HEK293 (cell line): ENCODE results near the gene VPS26B.

Source experiments
- ELK4 ChIP-seq: IDR thresholded peaks from 2 replicates; pipeline ENCODE4 v1.6.1; 2011; ENCODE audit warnings: mild to moderate bottlenecking, low read depth, low read length, borderline replicate concordance
- TSHZ1 ChIP-seq: fragments of 450-650 bp; formaldehyde crosslinking; IDR thresholded peaks from 2 replicates; pipeline ENCODE4 v1.5.1; 2016; ENCODE audit warnings: missing biosample characterization, missing genetic modification characterization, borderline replicate concordance
- YY1 ChIP-seq: fragments of 450-650 bp; formaldehyde crosslinking; IDR thresholded peaks from 2 replicates; pipeline ENCODE4 v1.5.1; 2018; ENCODE audit warnings: missing biosample characterization, missing genetic modification characterization
- ZBTB26 ChIP-seq: fragments of 450-650 bp; formaldehyde crosslinking; optimal IDR thresholded peaks from 2 replicates; pipeline ENCODE3; 2016; ENCODE audit warnings: missing biosample characterization, mild to moderate bottlenecking, missing genetic modification characterization
- ZIC2 ChIP-seq: fragments of 450-650 bp; formaldehyde crosslinking; IDR thresholded peaks from 2 replicates; pipeline ENCODE4 v1.5.1; 2016; ENCODE audit warnings: missing biosample characterization, missing genetic modification characterization
- ZNF112 ChIP-seq: fragments of 450-650 bp; formaldehyde crosslinking; IDR thresholded peaks from 2 replicates; pipeline ENCODE4 v1.5.0; 2017; ENCODE audit warnings: missing biosample characterization, missing genetic modification characterization
- ZNF18 ChIP-seq: fragments of 450-650 bp; formaldehyde crosslinking; IDR thresholded peaks from 2 replicates; pipeline ENCODE4 v1.5.1; 2016; ENCODE audit warnings: missing biosample characterization, missing genetic modification characterization
- ZNF2 ChIP-seq: fragments of 450-650 bp; formaldehyde crosslinking; IDR thresholded peaks from 2 replicates; pipeline ENCODE4 v1.5.1; 2016; ENCODE audit warnings: missing biosample characterization, missing genetic modification characterization
- ZNF202 ChIP-seq: fragments of 450-650 bp; formaldehyde crosslinking; IDR thresholded peaks from 2 replicates; pipeline ENCODE4 v1.5.1; 2016; ENCODE audit warnings: missing biosample characterization, missing genetic modification characterization, borderline replicate concordance
- ZNF24 ChIP-seq: fragments of 450-650 bp; formaldehyde crosslinking; IDR thresholded peaks from 2 replicates; pipeline ENCODE4 v1.5.1; 2016; ENCODE audit warnings: missing biosample characterization, missing genetic modification characterization
- ZNF341 ChIP-seq: fragments of 450-650 bp; formaldehyde crosslinking; IDR thresholded peaks from 2 replicates; pipeline ENCODE4; 2016; ENCODE audit warnings: low read depth, missing biosample characterization, missing genetic modification characterization
- ZNF350 ChIP-seq: fragments of 450-650 bp; formaldehyde crosslinking; IDR thresholded peaks from 2 replicates; pipeline ENCODE4 v1.5.0; 2017; ENCODE audit warnings: missing biosample characterization, mild to moderate bottlenecking, missing genetic modification characterization
- ZNF449 ChIP-seq: fragments of 450-650 bp; formaldehyde crosslinking; IDR thresholded peaks from 2 replicates; pipeline ENCODE4 v1.5.1; 2017; ENCODE audit warnings: missing biosample characterization, mild to moderate bottlenecking, missing genetic modification characterization, moderate library complexity
- ZNF473 ChIP-seq: fragments of 450-650 bp; formaldehyde crosslinking; IDR thresholded peaks from 2 replicates; pipeline ENCODE4 v1.5.1; 2017; ENCODE audit warnings: missing biosample characterization, missing genetic modification characterization
- ZNF518A ChIP-seq: fragments of 450-650 bp; formaldehyde crosslinking; conservative IDR thresholded peaks from 2 replicates; pipeline ENCODE4 v1.5.1; 2016; ENCODE audit warnings: low read depth, missing biosample characterization, missing genetic modification characterization
- ZNF580 ChIP-seq: fragments of 450-650 bp; formaldehyde crosslinking; IDR thresholded peaks from 2 replicates; pipeline ENCODE4 v1.5.1; 2016; ENCODE audit warnings: missing biosample characterization, missing genetic modification characterization
- ZNF600 ChIP-seq: fragments of 450-650 bp; formaldehyde crosslinking; IDR thresholded peaks from 2 replicates; pipeline ENCODE4 v1.5.1; 2016; ENCODE audit warnings: missing biosample characterization, missing genetic modification characterization
- ZNF654 ChIP-seq: fragments of 450-650 bp; formaldehyde crosslinking; IDR thresholded peaks from 2 replicates; pipeline ENCODE4 v1.5.1; 2016; ENCODE audit warnings: low read depth, missing biosample characterization, missing genetic modification characterization
- ZNF664 ChIP-seq: fragments of 450-650 bp; formaldehyde crosslinking; IDR thresholded peaks from 2 replicates; pipeline ENCODE4 v1.5.1; 2016; ENCODE audit warnings: missing biosample characterization, missing genetic modification characterization
- ZNF837 ChIP-seq: fragments of 450-650 bp; formaldehyde crosslinking; IDR thresholded peaks from 2 replicates; pipeline ENCODE4 v1.5.1; 2016; ENCODE audit warnings: missing biosample characterization, missing genetic modification characterization
- ZSCAN30 ChIP-seq: fragments of 450-650 bp; IDR thresholded peaks from 2 replicates; pipeline ENCODE4 v1.5.1; 2018; ENCODE audit warnings: missing biosample characterization, mild to moderate bottlenecking, missing genetic modification characterization, moderate library complexity

VPS26B gene

GRCh38 chr11:134275534-134276395, 51.3 kb downstream of the VPS26B start, which contains the start of gene GLB1L3 (continued):
- TF ChIP-seq ZNF18 (tag by site-specific recombination) (no peak), ZNF837 (tag by site-specific recombination) (no peak), ELK4 (no peak), ZNF449 (tag by site-specific recombination) (no peak), ZIC2 (tag by site-specific recombination) (peak; percentile 90), ZNF341 (tag by site-specific recombination) (peak; percentile 59), ZNF473 (tag by site-specific recombination) (no peak), ZBTB26 (tag by site-specific recombination) (peak; percentile 96), ZNF2 (tag by site-specific recombination) (peak; percentile 89; the same call in 1 of the 2 replicates), ZNF202 (tag by site-specific recombination) (no peak), ZNF350 (no peak), ZNF654 (tag by site-specific recombination) (no peak), ZNF664 (tag by site-specific recombination) (peak; percentile 99), ZNF580 (tag by site-specific recombination) (no peak), ZSCAN30 (tag by site-specific recombination) (peak; percentile 57), ZNF600 (tag by site-specific recombination) (no peak), ZNF112 (tag by site-specific recombination) (no peak), TSHZ1 (tag by site-specific recombination) (no peak), YY1 (tag by site-specific recombination) (no peak), ZNF518A (no peak), ZNF24 (tag by site-specific recombination) (no peak)
